NCI-H1092 (cell line): Measurements from ENCODE around the gene CRY2.

Experiments used
- DNase-seq: peaks from one replicate; lab custom pipeline; 2025; lab: John Stamatoyannopoulos, UW

Gene CRY2

DNA sequence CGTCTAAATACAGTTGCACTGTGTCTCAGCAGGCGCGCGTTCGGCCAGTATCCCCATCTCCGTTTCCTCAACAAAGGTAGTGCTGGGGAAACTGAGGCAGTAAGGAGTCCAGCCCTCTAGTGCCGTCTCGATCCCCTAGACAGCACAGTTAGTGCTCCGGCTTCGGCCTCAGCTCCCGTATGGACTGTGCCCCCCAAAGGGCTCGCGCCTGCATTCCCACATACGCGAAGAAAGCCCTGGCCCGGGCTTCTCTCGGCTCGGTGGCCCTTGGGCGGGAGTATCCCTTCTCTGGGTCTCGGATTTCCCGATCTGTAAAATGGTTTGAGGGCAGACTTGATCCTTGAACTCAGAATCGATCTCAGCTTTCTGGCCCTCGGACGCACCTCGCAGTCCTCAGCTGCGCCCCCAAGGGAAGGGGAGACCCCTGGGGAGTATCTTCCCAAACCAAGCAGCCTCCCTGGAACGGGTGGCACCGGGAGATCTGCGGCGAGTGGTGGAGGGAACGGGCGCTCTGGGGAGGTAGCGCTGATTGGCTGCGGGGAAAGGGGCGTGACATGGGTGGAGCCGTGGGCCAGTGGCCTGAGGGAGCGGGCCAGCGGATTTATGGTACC, 71.2 kb downstream of the CRY2 start:
- peak; percentile 74 for DNase-seq

- DNase-seq, result no peak
Observed at GRCh38 chr11:45918962-45919675, 71.8 kb downstream of the CRY2 start.

DNA sequence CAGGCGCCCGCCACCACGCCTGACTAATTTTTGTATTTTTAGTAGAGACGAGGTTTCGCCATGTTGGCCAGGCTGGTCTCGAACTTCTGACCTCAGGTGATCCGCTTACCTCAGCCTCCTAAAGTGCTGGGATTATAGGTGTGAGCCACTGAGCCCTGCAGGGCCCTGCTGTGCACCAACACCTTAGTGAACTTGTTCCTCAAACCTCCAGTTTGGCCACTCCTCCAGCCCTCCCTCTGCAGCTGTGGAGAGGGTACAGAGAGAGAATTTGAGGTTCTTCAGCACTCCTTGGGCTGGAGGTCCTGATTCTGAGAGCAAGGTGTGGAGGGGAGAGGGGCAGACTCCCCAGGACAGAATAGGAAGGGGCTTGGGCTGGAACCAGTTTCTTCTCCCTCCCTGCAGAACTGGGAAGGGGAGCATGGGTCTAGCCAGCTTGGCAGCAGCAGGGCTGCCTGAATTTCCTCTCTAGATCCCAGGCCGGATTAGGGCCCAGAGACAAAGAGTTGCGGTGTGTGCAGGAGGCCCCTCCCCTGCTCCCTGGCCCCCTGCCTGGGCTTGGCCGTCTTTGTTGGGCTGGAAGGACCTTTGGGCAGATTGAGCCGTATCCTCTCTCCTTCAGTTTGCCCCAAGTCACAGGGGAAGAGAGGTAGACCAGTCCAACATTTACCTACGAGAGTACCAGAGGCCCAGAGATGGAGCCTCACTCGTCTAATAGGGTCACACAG, 72.7 kb downstream of the CRY2 start:
- DNase-seq, result no peak

GRCh38 chr11:45920531-45921477, 73.5 kb downstream of the CRY2 start:
- DNase-seq, result no peak

- DNase-seq, result no peak
Observed at GRCh38 chr11:45921561-45922424, 74.5 kb downstream of the CRY2 start.

GRCh38 chr11:45922425-45923082, 75.3 kb downstream of the CRY2 start, which contains the start of gene LARGE2:
Gene LARGE2 (plus strand): TSS chr11:45922656. CDS start chr11:45922883, 227 bp downstream.
- no peak for DNase-seq

- no peak for DNase-seq
Observed at GRCh38 chr11:45924036-45924915, 77.0 kb downstream of the CRY2 start.

DNA sequence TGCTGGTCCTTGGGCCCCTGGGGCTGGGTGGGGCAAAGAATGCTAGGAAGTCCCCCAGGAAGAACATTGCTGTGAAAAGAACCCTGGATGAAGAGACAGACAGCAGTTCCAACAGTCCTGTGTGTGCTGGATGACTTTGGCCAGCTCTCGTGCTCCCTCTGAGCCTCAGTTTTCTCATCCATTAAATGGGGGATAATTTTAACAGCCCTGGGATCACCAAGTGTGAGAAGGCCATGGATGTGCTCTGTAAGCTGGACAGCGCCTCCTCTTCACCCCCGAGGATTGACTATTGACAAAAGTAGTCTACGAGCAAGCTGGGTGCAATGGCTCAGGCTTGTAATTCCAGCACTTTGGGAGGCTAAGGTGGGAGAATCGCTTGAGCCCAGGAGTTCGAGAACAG, 77.7 kb downstream of the CRY2 start:
- no peak for DNase-seq

DNA sequence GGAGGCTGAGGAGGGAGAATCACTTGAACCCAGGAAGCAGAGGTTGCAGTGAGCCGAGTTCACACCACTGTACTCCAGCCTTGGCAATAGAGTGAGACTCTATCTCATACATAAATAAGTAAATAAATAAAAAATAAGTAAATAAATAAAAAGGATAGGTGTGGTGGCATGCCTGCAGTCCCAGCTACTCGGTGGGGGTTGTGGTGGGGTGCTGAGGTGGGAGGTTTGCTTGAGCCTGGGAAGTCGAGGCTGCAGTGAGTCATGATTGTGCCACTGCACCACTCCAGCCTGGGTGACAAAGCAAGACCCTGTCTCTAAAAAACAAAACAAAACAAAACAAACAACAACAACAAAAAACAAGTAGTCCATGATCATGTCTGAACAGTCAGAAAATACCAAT, 78.3 kb downstream of the CRY2 start:
- DNase-seq, result no peak

- DNase-seq, result no peak
Observed at GRCh38 chr11:45926001-45926401, 78.7 kb downstream of the CRY2 start.

- no peak for DNase-seq
Observed at GRCh38 chr11:45926536-45927331, 79.5 kb downstream of the CRY2 start.

- no peak for DNase-seq
Observed at GRCh38 chr11:45927332-45927683, 80.0 kb downstream of the CRY2 start.

- no peak for DNase-seq
Observed at GRCh38 chr11:45927684-45928413, 80.6 kb downstream of the CRY2 start.

- DNase-seq, result no peak
Observed at GRCh38 chr11:45928535-45929215, 81.4 kb downstream of the CRY2 start.

- DNase-seq, result no peak
Observed at GRCh38 chr11:45929486-45930030, 82.3 kb downstream of the CRY2 start.

DNA sequence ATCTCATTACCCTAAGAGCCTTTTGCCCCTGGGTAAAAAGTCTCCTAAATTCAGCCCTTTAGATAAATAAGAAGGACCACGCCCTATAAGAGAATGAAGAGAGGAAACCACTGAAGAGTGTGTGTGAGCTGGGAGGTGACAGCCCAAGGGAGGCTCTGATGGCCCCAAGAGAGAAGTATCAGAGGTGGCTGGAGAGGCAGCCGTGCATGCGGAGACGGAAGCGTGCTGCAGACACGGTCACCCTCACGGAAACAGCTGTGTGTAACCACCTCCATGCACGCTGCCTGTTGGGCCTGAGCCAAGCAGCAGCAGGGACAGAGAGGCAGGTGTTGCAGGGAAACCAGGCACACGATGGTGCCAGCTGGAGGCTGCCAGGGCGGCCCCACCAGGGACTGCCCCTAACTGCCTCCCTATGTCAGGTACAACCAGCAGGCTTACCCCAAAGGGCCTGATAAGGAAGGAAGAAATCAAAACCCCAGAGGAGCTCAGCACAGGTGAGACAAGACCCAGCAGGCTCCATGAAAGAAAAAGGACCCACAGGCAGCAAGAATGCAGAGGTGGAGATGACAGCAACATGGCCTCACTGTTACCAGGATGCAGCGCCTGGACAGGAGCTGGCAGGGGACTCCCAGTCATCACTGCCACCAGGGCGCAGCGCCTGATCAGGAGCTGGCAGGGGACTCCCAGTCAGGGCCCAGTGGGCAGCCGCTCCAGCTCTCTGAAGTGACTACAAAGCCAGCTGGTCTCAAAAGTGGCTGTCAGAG, 82.9 kb downstream of the CRY2 start:
- DNase-seq, result peak; percentile 83
